ENCODE data around the gene PHC3.

Gene PHC3

GRCh38 chr3:170154084-170154483 lies 27.4 kb downstream of the PHC3 start:
- H3K4me1 ChIP-seq (ENCODE audit: control insufficient read depth in 1 of 2, insufficient read depth in 2 of 2, low read length in 2 of 2) = peaks cover 4 to 19% of the 10 kb centered on the region in 2 donors
- peaks cover 0 to 10% of the 10 kb centered on the region in 2 donors for H3K36me3 ChIP-seq (ENCODE audit: control insufficient read depth in 1 of 2, insufficient read depth in 2 of 2, low read length in 2 of 2)
- H3K9me3 ChIP-seq (ENCODE audit: control insufficient read depth in 1 of 2, low read length in 2 of 2) = no peaks in the 10 kb centered on the region
- no peaks in the 10 kb centered on the region for H3K27me3 ChIP-seq (ENCODE audit: low read depth, low read length)
- no peak overlapping the region for H3K4me3 ChIP-seq (ENCODE audit: low read depth in 1 of 2, low read length in 2 of 2)
- peak overlapping the region; percentile 2 for H3K27ac ChIP-seq (ENCODE audit: low read length)

GRCh38 chr3:170151536-170151935 lies 30.0 kb downstream of the PHC3 start:
- Histone ChIP-seq H3K4me1 (ENCODE audit: control insufficient read depth in 1 of 2, insufficient read depth in 2 of 2, low read length in 2 of 2) (peaks cover 4 to 19% of the 10 kb centered on the region in 2 donors), H3K36me3 (ENCODE audit: control insufficient read depth in 1 of 2, insufficient read depth in 2 of 2, low read length in 2 of 2) (peaks cover 4 to 12% of the 10 kb centered on the region in 2 donors), H3K27ac (ENCODE audit: low read length) (no peak overlapping the region), H3K4me3 (ENCODE audit: low read depth in 1 of 2, low read length in 2 of 2) (no peak overlapping the region), H3K9me3 (ENCODE audit: control insufficient read depth in 1 of 2, low read length in 2 of 2) (no peaks in the 10 kb centered on the region), H3K27me3 (ENCODE audit: low read depth, low read length) (no peaks in the 10 kb centered on the region)

GRCh38 chr3:170149016-170149415 lies 32.5 kb downstream of the PHC3 start:
- Histone ChIP-seq H3K27ac (ENCODE audit: low read length) (no peak overlapping the region), H3K27me3 (ENCODE audit: low read depth, low read length) (no peaks in the 10 kb centered on the region), H3K4me1 (ENCODE audit: control insufficient read depth in 1 of 2, insufficient read depth in 2 of 2, low read length in 2 of 2) (peaks cover 0 to 8% of the 10 kb centered on the region in 2 donors), H3K4me3 (ENCODE audit: low read depth in 1 of 2, low read length in 2 of 2) (no peak overlapping the region), H3K36me3 (ENCODE audit: control insufficient read depth in 1 of 2, insufficient read depth in 2 of 2, low read length in 2 of 2) (peaks cover 14 to 15% of the 10 kb centered on the region in 2 donors), H3K9me3 (ENCODE audit: control insufficient read depth in 1 of 2, low read length in 2 of 2) (no peaks in the 10 kb centered on the region)

- no peaks in the 10 kb centered on the region for H3K27me3 ChIP-seq (ENCODE audit: low read depth, low read length)
- no peaks in the 10 kb centered on the region for H3K9me3 ChIP-seq (ENCODE audit: control insufficient read depth in 1 of 2, low read length in 2 of 2)
- peaks cover 14 to 19% of the 10 kb centered on the region in 2 donors for H3K36me3 ChIP-seq (ENCODE audit: control insufficient read depth in 1 of 2, insufficient read depth in 2 of 2, low read length in 2 of 2)
- peaks cover 0 to 4% of the 10 kb centered on the region in 2 donors for H3K4me1 ChIP-seq (ENCODE audit: control insufficient read depth in 1 of 2, insufficient read depth in 2 of 2, low read length in 2 of 2)
- H3K27ac ChIP-seq (ENCODE audit: low read length) = no peak overlapping the region
- no peak overlapping the region for H3K4me3 ChIP-seq (ENCODE audit: low read depth in 1 of 2, low read length in 2 of 2)
Measured at GRCh38 chr3:170145278-170145677, 36.3 kb downstream of the PHC3 start.

GRCh38 chr3:170144437-170144843 lies 37.1 kb downstream of the PHC3 start:
- peaks cover 14 to 15% of the 10 kb centered on the region in 2 donors for H3K36me3 ChIP-seq (ENCODE audit: control insufficient read depth in 1 of 2, insufficient read depth in 2 of 2, low read length in 2 of 2)
- no peak overlapping the region for H3K4me3 ChIP-seq (ENCODE audit: low read depth in 1 of 2, low read length in 2 of 2)
- H3K27ac ChIP-seq (ENCODE audit: low read length) = no peak overlapping the region
- H3K4me1 ChIP-seq (ENCODE audit: control insufficient read depth in 1 of 2, insufficient read depth in 2 of 2, low read length in 2 of 2) = peaks cover 0 to 4% of the 10 kb centered on the region in 2 donors
- no peaks in the 10 kb centered on the region for H3K9me3 ChIP-seq (ENCODE audit: control insufficient read depth in 1 of 2, low read length in 2 of 2)
- no peaks in the 10 kb centered on the region for H3K27me3 ChIP-seq (ENCODE audit: low read depth, low read length)

GRCh38 chr3:170142373-170142772 lies 39.2 kb downstream of the PHC3 start:
- H3K36me3 ChIP-seq (ENCODE audit: control insufficient read depth in 1 of 2, insufficient read depth in 2 of 2, low read length in 2 of 2) = peaks cover 9 to 10% of the 10 kb centered on the region in 2 donors
- no peak overlapping the region for H3K4me3 ChIP-seq (ENCODE audit: low read depth in 1 of 2, low read length in 2 of 2)
- no peaks in the 10 kb centered on the region for H3K9me3 ChIP-seq (ENCODE audit: control insufficient read depth in 1 of 2, low read length in 2 of 2)
- H3K27ac ChIP-seq (ENCODE audit: low read length) = no peak overlapping the region
- no peaks in the 10 kb centered on the region for H3K27me3 ChIP-seq (ENCODE audit: low read depth, low read length)
- peaks cover 0 to 4% of the 10 kb centered on the region in 2 donors for H3K4me1 ChIP-seq (ENCODE audit: control insufficient read depth in 1 of 2, insufficient read depth in 2 of 2, low read length in 2 of 2)

- Histone ChIP-seq H3K27me3 (ENCODE audit: low read depth, low read length) (no peaks in the 10 kb centered on the region), H3K36me3 (ENCODE audit: control insufficient read depth in 1 of 2, insufficient read depth in 2 of 2, low read length in 2 of 2) (peaks cover 11 to 26% of the 10 kb centered on the region in 2 donors), H3K4me1 (ENCODE audit: control insufficient read depth in 1 of 2, insufficient read depth in 2 of 2, low read length in 2 of 2) (peaks cover 0 to 4% of the 10 kb centered on the region in 2 donors), H3K9me3 (ENCODE audit: control insufficient read depth in 1 of 2, low read length in 2 of 2) (no peaks in the 10 kb centered on the region), H3K4me3 (ENCODE audit: low read depth in 1 of 2, low read length in 2 of 2) (no peak overlapping the region), H3K27ac (ENCODE audit: low read length) (no peak overlapping the region)
Measured at GRCh38 chr3:170137986-170138385, 43.5 kb downstream of the PHC3 start.

GRCh38 chr3:170132335-170132734 lies 49.2 kb downstream of the PHC3 start:
- H3K4me3 ChIP-seq (ENCODE audit: low read depth in 1 of 2, low read length in 2 of 2) = no peak overlapping the region
- H3K9me3 ChIP-seq (ENCODE audit: control insufficient read depth in 1 of 2, low read length in 2 of 2) = no peaks in the 10 kb centered on the region
- H3K27ac ChIP-seq (ENCODE audit: low read length) = no peak overlapping the region
- H3K36me3 ChIP-seq (ENCODE audit: control insufficient read depth in 1 of 2, insufficient read depth in 2 of 2, low read length in 2 of 2) = peaks cover 33 to 36% of the 10 kb centered on the region in 2 donors
- no peaks in the 10 kb centered on the region for H3K27me3 ChIP-seq (ENCODE audit: low read depth, low read length)
- H3K4me1 ChIP-seq (ENCODE audit: control insufficient read depth in 1 of 2, insufficient read depth in 2 of 2, low read length in 2 of 2) = no peaks in the 10 kb centered on the region

GRCh38 chr3:170130532-170130931 lies 51.0 kb downstream of the PHC3 start:
- peaks cover 29% of the 10 kb centered on the region in 2 donors for H3K36me3 ChIP-seq (ENCODE audit: control insufficient read depth in 1 of 2, insufficient read depth in 2 of 2, low read length in 2 of 2)
- H3K27me3 ChIP-seq (ENCODE audit: low read depth, low read length) = no peaks in the 10 kb centered on the region
- H3K27ac ChIP-seq (ENCODE audit: low read length) = no peak overlapping the region
- no peaks in the 10 kb centered on the region for H3K4me1 ChIP-seq (ENCODE audit: control insufficient read depth in 1 of 2, insufficient read depth in 2 of 2, low read length in 2 of 2)
- no peaks in the 10 kb centered on the region for H3K9me3 ChIP-seq (ENCODE audit: control insufficient read depth in 1 of 2, low read length in 2 of 2)
- H3K4me3 ChIP-seq (ENCODE audit: low read depth in 1 of 2, low read length in 2 of 2) = no peak overlapping the region

- H3K9me3 ChIP-seq (ENCODE audit: control insufficient read depth in 1 of 2, low read length in 2 of 2) = no peaks in the 10 kb centered on the region
- H3K4me1 ChIP-seq (ENCODE audit: control insufficient read depth in 1 of 2, insufficient read depth in 2 of 2, low read length in 2 of 2) = no peaks in the 10 kb centered on the region
- no peak overlapping the region for H3K4me3 ChIP-seq (ENCODE audit: low read depth in 1 of 2, low read length in 2 of 2)
- no peaks in the 10 kb centered on the region for H3K27me3 ChIP-seq (ENCODE audit: low read depth, low read length)
- peaks cover 29% of the 10 kb centered on the region in 2 donors for H3K36me3 ChIP-seq (ENCODE audit: control insufficient read depth in 1 of 2, insufficient read depth in 2 of 2, low read length in 2 of 2)
- H3K27ac ChIP-seq (ENCODE audit: low read length) = no peak overlapping the region
Measured at GRCh38 chr3:170128977-170129431, 52.5 kb downstream of the PHC3 start.

- H3K4me3 ChIP-seq (ENCODE audit: low read depth in 1 of 2, low read length in 2 of 2) = no peak overlapping the region
- no peaks in the 10 kb centered on the region for H3K9me3 ChIP-seq (ENCODE audit: control insufficient read depth in 1 of 2, low read length in 2 of 2)
- H3K36me3 ChIP-seq (ENCODE audit: control insufficient read depth in 1 of 2, insufficient read depth in 2 of 2, low read length in 2 of 2) = peaks cover 25 to 26% of the 10 kb centered on the region in 2 donors
- no peak overlapping the region for H3K27ac ChIP-seq (ENCODE audit: low read length)
- no peaks in the 10 kb centered on the region for H3K27me3 ChIP-seq (ENCODE audit: low read depth, low read length)
- H3K4me1 ChIP-seq (ENCODE audit: control insufficient read depth in 1 of 2, insufficient read depth in 2 of 2, low read length in 2 of 2) = no peaks in the 10 kb centered on the region
Measured at GRCh38 chr3:170128259-170128976, 53.1 kb downstream of the PHC3 start.

GRCh38 chr3:170117134-170117533 lies 64.4 kb downstream of the PHC3 start:
- peaks cover 48 to 59% of the 10 kb centered on the region in 2 donors for H3K36me3 ChIP-seq (ENCODE audit: control insufficient read depth in 1 of 2, insufficient read depth in 2 of 2, low read length in 2 of 2)
- H3K4me1 ChIP-seq (ENCODE audit: control insufficient read depth in 1 of 2, insufficient read depth in 2 of 2, low read length in 2 of 2) = no peaks in the 10 kb centered on the region
- no peak overlapping the region for H3K27ac ChIP-seq (ENCODE audit: low read length)
- H3K9me3 ChIP-seq (ENCODE audit: control insufficient read depth in 1 of 2, low read length in 2 of 2) = no peaks in the 10 kb centered on the region
- H3K27me3 ChIP-seq (ENCODE audit: low read depth, low read length) = no peaks in the 10 kb centered on the region
- no peak overlapping the region for H3K4me3 ChIP-seq (ENCODE audit: low read depth in 1 of 2, low read length in 2 of 2)

Measured in muscle layer of duodenum (tissue), 2 donors.